Hepatic stellate cell (primary cell): ENCODE data around the gene SPEF2.

ENCODE experiments used
- DNase-seq: peaks from one replicate; pipeline ENCODE4 v3.0.0; 2011; ENCODE audit warnings: low spot score

Gene SPEF2

DNA sequence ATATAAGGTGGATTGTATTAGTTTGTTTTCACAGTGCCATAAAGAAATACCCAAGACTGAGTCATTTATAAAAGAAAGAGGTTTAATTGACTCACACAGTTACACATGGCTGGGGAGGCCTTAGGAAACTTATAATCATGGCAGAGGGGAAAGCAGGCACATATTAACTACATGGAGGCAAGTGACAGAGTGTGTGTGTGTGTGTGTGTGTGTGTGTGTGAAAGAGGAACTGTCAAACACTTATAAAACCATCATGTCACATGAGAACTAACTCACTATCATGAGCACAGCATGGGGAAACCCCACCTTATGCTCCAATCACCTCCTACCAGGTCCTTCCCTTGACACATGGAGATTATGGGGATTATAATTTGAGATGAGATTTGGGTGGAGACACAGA is 118.6 kb downstream of the SPEF2 start:
- DNase-seq = no peak

DNA sequence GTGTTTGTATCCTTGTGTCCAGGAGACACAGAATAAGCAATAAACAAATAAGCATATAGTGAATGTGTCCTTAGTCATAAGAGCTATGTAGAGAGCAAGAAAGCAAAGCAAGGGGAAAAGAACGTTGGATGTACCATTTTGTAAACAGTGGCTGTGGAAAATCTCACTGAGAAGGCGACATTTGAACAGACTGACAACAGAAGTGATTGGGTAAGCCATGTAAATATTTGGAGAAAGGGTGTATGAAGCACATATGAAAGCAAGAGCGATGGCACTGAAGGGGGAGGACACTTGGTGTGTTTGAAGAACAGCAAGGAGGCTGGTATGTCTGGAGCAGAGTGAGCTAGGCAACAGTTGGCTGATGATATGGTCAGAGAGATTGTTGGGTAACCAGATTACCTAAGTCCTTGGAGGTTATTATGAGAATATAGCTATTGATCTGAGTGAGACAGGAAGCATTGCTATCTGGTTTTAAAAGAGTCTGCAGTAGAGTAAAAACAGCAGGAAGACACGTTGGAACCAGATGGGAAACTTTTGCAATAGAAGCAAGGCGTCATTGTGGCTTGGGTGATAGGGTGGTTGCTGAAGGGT is 123.6 kb downstream of the SPEF2 start:
- DNase-seq = no peak

DNA sequence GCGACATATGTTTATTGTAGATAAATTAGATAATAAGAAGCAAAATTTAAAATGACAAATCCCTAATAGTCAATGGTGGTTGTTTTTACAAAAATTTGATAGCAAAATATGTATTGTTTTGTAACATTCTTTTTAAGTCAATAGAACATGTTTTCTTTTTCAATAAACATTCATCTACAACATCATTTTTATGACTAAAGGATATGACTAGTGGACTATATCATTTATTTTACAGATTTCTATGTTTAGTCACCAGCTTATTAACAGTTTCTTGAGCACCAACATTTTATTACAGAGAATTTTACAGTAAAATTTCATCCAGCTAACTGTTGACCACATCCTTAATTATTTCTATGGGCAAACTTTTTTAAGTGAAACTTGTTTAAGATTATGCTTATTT is 124.3 kb downstream of the SPEF2 start:
- DNase-seq = no peak

DNA sequence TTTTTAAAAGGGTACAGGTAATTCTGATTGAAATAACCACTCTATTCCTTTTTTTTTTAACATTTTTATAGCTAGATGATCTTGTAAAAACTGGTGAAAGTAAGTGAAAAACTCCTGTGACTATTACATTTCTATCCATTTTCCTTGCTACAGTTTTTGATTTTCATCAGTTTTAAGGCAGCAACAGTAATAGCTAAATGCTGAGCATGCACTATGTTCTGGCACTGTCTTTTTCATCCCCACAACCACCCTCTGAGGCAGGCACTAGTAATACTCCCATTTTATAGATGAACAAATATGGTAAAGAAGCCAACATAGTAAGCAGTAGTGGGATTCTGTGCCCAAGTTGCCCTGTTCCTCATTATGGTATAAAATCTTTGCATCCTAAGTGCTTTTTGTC is 126.0 kb downstream of the SPEF2 start:
- no peak for DNase-seq

DNA sequence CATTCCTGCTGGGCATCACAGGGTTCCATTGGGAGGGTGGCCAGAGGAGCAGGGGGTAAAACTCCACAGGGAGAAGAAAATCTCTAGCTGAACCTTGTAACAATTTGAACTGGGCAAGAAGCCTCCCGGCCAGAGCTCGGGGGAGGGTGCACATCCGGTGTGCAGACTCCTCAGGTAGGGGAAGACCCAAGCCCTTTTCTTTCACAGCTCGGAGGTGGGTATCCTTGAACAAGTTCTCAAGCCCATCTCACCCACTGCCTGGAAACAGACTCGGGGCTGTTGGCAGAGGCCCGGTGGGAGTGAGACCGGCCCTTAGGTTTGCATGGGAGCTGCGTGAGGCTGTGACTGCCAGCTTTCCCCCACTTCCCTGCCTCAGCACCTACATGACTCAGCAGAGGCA is 127.5 kb downstream of the SPEF2 start:
- no peak for DNase-seq

DNA sequence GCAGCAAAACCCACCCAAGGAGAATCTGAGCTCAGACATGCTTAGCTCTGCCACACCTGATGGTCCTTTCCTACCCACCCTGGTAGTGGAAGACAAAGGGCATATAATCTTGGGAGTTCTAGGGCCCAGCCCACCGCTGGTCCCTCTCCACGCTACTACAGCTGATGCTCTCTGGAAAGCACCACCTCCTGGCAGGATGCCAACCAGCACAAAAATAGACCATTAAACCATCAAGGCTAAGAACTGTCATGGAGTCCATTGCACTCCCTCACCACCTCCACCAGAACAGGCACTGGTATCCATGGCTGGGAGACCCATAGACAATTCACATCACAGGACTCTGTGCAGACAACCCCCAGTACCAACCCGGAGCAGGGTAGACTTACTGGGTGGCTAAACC is 128.0 kb downstream of the SPEF2 start:
- DNase-seq = no peak

DNA sequence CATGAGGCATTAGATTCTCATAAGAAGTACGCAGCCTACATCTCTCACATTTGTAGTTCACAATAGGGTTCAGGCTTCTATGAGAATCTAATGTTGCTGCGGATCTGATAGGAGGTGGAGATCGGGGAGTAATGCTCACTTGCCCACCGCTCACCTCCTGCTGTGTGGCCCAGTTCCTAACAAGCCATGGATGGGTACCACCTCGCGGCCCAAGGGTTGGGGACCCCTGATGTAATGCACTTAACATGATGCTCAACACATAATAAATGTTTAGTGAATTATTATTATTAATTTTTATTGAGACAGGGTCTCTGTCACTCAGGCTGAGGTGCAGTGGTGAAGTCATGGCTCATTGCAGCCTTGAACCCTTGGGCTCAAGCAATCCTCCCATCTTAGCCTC is 134.3 kb downstream of the SPEF2 start:
- no peak for DNase-seq

DNA sequence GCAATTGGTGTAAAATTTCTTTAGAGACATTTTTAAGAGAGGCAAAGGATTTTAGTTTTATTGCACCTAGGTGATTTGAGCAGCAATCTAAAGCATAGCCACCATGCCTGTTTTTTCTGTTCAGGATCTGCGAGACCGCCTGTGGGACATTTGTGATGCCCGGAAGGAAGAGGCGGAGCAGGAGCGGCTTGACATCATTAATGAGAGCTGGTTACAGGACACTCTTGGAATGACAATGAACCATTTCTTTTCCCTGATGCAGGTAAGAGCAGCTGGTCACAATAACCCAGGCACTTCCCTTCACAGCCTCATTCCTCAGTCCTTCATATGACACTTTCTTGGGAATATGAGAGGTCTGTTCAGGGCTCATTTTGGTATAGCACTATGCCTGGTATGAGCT is 135.8 kb downstream of the SPEF2 start:
- DNase-seq = no peak

DNA sequence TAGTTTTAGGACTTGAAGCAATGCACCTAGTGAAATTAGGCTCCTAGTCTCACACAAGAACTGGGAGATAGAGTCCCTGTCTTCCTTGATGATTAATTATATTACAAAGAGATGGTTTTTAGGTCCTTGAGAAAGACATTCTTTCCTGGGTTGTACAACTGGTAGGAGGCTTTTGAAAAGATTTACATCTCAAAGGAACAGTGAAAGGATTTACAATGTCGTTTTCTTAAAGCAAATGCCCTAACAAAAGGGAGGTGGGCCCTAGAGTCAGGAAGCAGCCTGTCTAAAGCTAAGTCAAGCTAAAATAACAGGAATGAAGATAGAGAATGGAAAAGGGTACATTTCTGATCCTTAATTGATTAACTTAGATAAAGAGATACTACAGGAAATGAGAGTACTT is 136.8 kb downstream of the SPEF2 start:
- DNase-seq = no peak

DNA sequence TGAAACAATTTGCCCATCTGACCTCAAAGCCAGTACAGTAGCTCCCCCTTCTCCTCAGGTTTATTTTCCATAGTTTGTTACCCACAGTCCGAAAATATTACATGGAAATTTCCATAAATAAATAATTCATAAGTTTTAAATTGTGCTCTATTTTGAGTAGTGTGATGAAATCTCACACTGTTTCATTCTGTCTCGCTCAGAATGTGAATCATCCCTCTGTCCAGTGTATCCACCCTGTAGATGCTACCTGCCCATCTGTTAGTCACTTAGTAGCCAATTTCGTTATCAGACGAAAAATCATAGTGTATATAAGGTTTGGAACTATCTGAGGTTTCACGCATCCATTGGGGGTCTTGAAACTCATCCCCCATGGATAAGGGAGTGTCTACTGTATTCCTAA is 138.3 kb downstream of the SPEF2 start:
- no peak for DNase-seq

DNA sequence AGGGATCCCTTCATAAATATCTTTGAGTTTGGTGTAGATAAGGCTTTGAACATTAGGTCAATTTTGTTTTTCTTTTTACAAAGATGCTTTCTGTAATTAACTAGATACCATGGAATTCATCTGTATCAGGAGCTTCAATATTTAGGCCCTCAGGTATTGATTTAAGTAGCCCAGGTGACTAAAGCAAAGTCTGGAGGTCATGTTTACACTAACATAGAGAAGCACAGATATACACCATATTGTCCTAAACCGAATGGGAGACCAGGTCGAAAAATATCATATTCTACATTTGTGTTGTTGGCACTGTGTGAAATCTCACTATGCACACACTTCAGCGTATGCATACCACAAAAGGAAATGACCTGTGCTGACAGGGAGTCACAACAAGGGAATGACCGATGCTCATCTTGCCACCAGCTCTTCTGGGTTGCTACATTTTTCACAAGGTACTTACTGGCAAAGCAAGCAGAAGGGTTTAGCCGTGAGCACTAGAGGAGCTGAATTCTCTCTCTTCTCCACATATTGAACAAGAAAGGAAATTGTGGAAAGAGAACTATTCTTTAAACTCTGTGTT is 140.6 kb downstream of the SPEF2 start:
- DNase-seq = no peak

DNA sequence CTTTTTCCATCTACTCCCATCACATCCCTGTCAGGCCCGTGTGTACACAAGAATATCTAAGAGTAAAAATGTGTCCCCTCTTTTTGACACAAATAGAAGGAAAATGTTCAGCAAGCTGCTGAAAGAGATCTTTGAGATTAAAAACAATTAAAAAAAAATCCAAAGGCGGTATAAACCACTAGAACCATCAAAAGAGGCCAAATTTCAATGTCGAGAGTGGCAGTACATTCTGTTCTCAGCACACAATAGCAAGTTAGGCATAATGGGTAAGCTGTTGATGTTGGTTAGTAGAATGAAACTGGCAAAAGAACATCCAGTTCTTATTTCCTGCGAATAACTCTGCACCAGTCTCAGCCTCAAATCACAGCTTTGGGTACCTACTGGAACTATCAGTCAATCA is 143.9 kb downstream of the SPEF2 start:
- no peak for DNase-seq

DNA sequence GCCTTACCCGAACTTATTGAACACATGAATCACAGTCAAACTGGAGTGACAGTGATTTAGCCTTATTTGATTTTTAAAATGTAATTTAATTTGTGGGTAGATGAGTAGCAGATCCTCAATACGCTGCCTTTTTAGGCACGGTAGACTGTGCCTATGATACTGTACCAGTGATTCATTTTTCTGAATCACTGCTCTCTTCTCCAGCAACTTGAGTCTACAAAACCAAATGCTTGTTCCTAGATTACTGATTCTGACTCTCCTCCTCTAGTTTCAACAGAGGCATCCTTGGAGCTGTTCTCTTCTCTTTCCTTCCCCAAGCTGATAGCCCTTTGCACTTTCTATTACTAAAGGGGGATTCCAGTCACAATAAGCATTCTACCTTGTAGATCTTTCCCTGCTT is 144.7 kb downstream of the SPEF2 start:
- DNase-seq = no peak

DNA sequence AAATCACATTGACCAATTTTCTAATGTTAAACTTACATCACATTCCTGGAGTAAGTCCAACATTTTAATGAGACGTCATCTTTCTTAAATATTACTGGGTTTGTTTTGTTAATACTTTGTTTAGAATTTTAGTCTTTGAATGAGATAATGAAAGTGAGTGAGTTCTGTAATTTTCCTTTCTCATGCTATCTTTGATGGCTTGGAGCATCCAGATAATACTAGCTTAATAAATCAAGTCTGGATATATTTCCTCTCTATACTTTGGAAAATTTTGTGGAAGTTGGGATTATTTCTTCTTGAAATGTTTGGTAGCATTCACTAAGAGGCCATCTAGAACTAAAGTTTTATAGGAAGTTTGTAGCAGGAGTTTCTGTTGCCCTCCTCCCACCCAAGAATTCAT is 148.3 kb downstream of the SPEF2 start:
- DNase-seq = no peak

DNA sequence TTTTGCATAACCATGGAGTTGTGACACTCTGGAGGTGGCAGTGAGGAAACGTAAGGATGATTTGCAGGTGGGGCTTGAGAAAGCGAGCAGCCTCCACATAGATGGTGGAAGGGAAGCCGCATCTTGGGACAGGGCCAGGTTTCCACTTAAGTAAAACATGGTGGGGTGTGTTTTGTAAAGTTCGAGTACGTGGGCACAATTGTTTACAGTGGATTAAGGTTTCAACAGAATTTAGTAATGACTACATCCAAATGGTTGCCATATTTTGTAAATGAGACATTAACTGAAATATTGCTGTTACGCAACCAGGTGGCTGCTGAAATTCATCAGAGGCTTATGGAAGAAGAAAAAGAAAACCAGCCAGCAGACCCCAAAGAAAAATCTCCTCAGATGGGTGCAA is 153.6 kb downstream of the SPEF2 start:
- no peak for DNase-seq

DNA sequence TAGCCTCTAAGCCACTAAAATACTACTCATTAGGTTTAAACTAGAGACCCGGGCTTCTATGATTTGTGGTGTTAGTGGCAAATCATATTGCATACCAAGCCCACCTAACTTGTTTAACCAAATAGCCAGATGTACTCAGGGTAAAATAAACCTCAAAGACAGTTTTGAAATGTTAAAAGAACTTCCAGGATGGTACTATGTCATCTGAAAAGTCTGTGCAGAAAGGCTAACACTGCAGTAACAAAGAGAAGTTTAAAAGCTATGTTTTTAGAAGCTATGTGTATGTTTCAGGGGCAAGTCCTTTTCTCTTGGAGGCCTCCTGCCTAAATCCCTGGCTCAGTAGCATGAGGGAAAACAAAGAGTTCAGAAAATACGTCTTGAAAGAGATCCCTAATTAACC is 154.2 kb downstream of the SPEF2 start:
- no peak for DNase-seq

DNA sequence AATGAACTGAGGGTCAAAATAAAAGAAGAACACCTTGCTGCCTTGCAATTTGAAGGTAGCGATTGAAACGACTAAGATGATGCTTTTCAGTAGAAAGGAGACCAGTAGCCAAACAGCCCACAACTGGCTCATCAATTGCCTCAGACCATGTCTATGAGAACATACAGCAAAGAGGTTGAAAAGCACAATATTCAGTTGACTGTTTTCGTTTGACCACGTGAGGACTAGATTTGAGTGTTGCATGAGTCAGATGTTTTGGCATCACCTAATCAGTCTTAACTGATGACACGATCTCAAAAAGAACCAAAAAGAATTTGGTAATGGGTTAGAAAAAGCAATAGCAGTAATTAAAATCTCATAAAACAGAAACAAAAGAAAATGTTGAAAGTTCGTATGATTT is 156.3 kb downstream of the SPEF2 start:
- no peak for DNase-seq

DNA sequence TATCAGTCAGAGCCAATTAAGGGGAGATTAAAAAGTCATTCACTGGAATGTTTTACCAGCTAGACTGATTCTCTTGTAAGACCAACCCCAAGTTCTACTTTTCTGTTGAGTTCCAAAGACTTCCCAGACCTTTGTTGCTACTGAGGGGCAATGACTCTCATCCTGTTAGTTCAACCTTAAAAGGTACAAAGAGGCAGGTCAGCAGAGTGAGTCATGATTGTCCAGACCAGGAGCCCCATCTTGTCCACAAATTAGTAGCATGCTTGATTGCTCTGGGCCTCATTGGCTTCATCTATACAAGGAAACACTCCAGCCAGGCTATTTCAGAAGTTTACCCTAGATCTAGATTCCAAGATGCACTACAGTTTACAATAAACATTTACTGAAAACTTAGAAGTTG is 159.1 kb downstream of the SPEF2 start:
- DNase-seq = no peak

DNA sequence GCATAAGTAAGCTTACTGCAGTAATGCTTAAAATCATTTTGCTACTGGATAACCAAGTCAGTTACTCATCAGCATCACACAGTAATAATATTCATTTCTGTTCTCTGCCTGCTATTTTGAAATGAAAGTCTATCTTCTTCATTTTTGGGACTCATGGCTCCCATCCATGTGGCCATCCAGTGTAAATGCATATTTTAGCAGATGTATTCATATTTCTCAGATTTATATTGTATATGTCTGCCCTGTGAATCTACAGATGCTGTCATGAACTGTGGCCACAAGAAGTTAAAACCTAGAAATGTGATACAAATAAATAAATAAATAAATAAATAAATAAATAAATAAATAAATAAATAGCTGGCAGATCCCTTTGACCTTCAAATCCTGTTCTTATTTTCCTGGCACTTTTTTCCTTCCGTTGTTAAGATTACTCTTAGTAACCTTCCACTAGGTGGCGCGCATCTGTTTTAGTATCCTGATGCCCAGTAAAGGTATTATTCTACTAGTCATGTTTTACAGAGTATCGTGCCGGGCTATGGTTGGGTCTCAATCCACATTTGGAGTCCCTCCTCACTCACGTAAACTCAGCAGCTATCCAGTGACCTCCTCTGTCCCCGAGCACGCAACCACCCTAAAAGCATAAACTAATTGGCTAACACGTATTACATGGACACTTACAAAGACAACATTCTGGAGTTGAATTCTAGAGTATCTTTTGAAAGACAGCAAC is 159.9 kb downstream of the SPEF2 start:
- no peak for DNase-seq

DNA sequence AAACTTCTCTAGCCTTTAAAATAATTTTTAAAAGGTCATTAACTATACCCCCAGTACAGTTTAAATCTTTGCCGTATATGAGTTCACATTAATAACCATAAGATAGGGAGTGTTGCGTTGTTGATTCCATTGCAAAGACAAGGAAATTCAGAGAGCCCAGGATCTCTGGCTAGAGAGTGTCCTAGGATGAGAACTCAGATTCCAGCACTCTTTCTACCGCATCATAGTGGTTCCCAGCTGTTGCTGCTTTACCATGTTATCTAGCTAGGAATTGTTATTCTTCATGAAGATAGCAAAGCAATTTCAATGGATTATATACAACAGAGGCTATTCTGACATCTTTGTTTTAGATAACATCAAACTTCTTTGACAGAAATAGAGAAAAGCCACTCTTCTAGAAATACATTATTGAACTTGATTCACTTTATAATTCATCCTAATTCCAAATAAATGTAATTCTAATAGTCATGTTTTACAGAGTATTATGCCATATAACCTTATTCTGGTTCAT is 160.7 kb downstream of the SPEF2 start:
- no peak for DNase-seq

DNA sequence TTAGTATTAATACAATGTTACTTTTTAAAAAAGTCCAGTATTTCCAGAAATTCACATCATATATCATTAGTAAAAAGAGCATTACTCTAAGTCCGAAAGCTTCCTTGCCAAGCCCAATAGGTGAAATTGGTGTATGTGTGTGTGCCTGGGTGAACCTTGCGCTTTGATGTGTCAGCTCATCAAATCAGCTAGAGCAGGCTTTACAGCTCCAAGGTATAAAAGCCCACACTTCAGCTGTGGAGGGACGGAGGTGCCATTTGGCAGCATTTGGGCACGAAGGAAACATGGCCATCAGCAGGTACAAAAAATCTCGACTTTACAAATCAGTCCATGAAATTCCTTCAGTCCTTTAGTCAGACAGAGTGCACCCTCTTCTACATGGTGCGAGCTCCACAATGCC is 162.6 kb downstream of the SPEF2 start:
- no peak for DNase-seq

DNA sequence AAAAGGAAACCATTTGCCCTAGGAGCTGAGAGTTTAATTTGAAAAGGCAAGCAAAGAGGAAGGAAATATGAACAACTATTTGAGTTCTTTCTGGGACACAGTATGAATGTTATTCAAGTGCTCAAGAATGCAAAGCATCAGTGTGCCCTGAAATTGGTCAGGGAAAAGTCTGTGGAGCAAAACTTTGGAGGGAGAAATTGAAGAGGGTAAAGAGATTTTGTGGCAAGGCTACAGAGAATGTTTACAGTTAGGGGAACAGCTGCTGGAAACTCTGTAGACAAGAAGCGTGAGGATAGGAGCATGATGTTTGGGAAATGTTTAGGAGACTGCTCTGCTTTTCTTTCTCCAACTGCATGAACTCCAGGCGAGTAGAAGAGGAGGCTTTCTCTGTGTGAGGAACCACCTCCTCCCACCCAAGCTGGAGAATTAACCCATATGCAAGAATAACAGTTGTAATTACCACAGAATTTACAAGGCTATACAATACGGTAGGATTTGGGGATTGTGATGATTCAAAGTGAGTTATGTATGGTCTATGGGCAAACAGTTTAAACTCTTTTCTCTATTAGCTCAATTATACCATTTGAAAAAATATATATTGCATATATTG is 163.6 kb downstream of the SPEF2 start:
- no peak for DNase-seq

DNA sequence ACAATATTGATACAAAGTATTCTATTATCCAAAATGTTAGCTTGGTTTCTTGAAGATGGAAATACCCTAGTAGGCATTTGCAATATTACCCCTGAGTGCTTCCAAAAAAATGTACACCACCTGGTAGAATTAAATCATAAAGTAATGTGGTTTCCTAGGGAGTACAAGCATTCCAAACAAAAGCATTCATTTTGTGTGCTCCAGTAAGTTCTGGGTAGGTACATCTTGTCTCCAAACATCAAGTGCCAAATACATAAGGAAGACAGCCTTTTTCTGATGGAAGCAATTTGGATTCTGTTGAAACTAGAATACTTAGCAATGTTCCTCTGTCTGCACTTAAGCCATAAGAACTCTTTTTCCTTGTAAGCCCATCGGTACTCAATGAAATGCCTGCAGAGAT is 165.9 kb downstream of the SPEF2 start:
- no peak for DNase-seq
